ENCODE measurements around the gene WIPF1.

Gene WIPF1

GRCh38 chr2:174597345-174598047 lies at the start of gene WIPF1:
TSS of gene WIPF1 (minus strand) at chr2:174597804. CDS start at chr2:174585573, 12,231 bp downstream.
- DNase-seq (ENCODE audit: low read depth), result no peak

GRCh38 chr2:174645296-174645695 lies 47.7 kb upstream of the WIPF1 start:
- no peak for DNase-seq (ENCODE audit: low read depth)

GRCh38 chr2:174644406-174644805 lies 46.8 kb upstream of the WIPF1 start:
- no peak for DNase-seq (ENCODE audit: low read depth)

GRCh38 chr2:174643356-174643755 lies 45.8 kb upstream of the WIPF1 start:
- DNase-seq (ENCODE audit: low read depth), result no peak

- no peak for DNase-seq (ENCODE audit: low read depth)
Observed at GRCh38 chr2:174641168-174641567, 43.6 kb upstream of the WIPF1 start.

GRCh38 chr2:174636987-174637386 lies 39.4 kb upstream of the WIPF1 start:
- DNase-seq (ENCODE audit: low read depth), result no peak

GRCh38 chr2:174635776-174636404 lies 38.3 kb upstream of the WIPF1 start:
- DNase-seq (ENCODE audit: low read depth), result no peak

- no peak for DNase-seq (ENCODE audit: low read depth)
Observed at GRCh38 chr2:174635015-174635593, 37.5 kb upstream of the WIPF1 start.

- no peak for DNase-seq (ENCODE audit: low read depth)
Observed at GRCh38 chr2:174634130-174635014, 36.8 kb upstream of the WIPF1 start.

- DNase-seq (ENCODE audit: low read depth), result no peak
Observed at GRCh38 chr2:174633623-174633930, 36.0 kb upstream of the WIPF1 start.

- no peak for DNase-seq (ENCODE audit: low read depth)
Observed at GRCh38 chr2:174632841-174633622, 35.4 kb upstream of the WIPF1 start.

GRCh38 chr2:174631009-174631981 lies 33.7 kb upstream of the WIPF1 start:
- no peak for DNase-seq (ENCODE audit: low read depth)

GRCh38 chr2:174630107-174630506 lies 32.5 kb upstream of the WIPF1 start:
- no peak for DNase-seq (ENCODE audit: low read depth)

GRCh38 chr2:174629506-174629905 lies 31.9 kb upstream of the WIPF1 start:
- DNase-seq (ENCODE audit: low read depth), result no peak

- no peak for DNase-seq (ENCODE audit: low read depth)
Observed at GRCh38 chr2:174628528-174629169, 31.0 kb upstream of the WIPF1 start.

GRCh38 chr2:174627216-174627615 lies 29.6 kb upstream of the WIPF1 start:
- DNase-seq (ENCODE audit: low read depth), result no peak

GRCh38 chr2:174624895-174625430 lies 27.4 kb upstream of the WIPF1 start:
- no peak for DNase-seq (ENCODE audit: low read depth)

GRCh38 chr2:174623690-174624089 lies 26.1 kb upstream of the WIPF1 start:
- DNase-seq (ENCODE audit: low read depth), result no peak

GRCh38 chr2:174623106-174623637 lies 25.6 kb upstream of the WIPF1 start:
- no peak for DNase-seq (ENCODE audit: low read depth)

- DNase-seq (ENCODE audit: low read depth), result no peak
Observed at GRCh38 chr2:174621323-174621722, 23.7 kb upstream of the WIPF1 start.
